Esophagus muscularis mucosa (tissue), 4 donors: Measurements from ENCODE around the gene HOXA11. TPM values are rescaled to one million over a fixed set of nuclear protein-coding genes. Genes with fewer than 3 reads are reported as not detected.

Experiments used
- DNase-seq: peaks from one replicate; pipeline ENCODE4 v3.0.0-alpha.2; 2017; ENCODE audit errors: extremely low spot score
- H3K27ac ChIP-seq, 4 donors: fragments of 200-600 bp; sonication (generic); replicated peaks in 1 of 4; 1 replicate in 3 of 4; 2 replicates in 1 of 4; pipeline ENCODE4 v1.5.1; 2016 to 2019; ENCODE audit warnings: mild to moderate bottlenecking in 1 of 4
- H3K27me3 ChIP-seq, 4 donors: fragments of 200-600 bp; sonication (generic); one replicate each; pipeline versions ENCODE4 v1.5.1 to v1.6.0; 2016 to 2019
- H3K36me3 ChIP-seq, 4 donors: fragments of 200-600 bp; sonication (generic); one replicate each; pipeline ENCODE4 v1.5.1; 2016 to 2019
- H3K4me1 ChIP-seq, 4 donors: fragments of 200-600 bp; sonication (generic); one replicate each; pipeline ENCODE4 v1.5.1; 2016 to 2019
- H3K4me3 ChIP-seq, 4 donors: fragments of 200-600 bp; sonication (generic); 1 replicate in 2 of 4; 2 replicates in 2 of 4; pipeline ENCODE4 v1.5.1; 2016 to 2019; ENCODE audit warnings: mild to moderate bottlenecking in 4 of 4, moderate library complexity in 1 of 4
- H3K9me3 ChIP-seq, 4 donors: fragments of 200-600 bp; sonication (generic); 1 replicate in 3 of 4; 2 replicates in 1 of 4; pipeline ENCODE4 v1.5.1; 2016 to 2019
- CTCF ChIP-seq, 3 experiments: fragments of 200-600 bp in 2 of 3; fragments of 450-650 bp in 1 of 3; sonication (generic) in 2 of 3; IDR thresholded peaks; one replicate each; pipeline ENCODE4 v1.5.1; 2017 to 2019; ENCODE audit warnings: antibody characterized with exemption in 3 of 3, mild to moderate bottlenecking in 2 of 3, moderate library complexity in 1 of 3
- EP300 ChIP-seq: sonication (generic); formaldehyde crosslinking; IDR thresholded peaks from one replicate; pipeline ENCODE4 v1.6.1; 2017; ENCODE audit warnings: antibody characterized with exemption
- POLR2A ChIP-seq: fragments of 450-650 bp; IDR thresholded peaks from one replicate; pipeline ENCODE4 v1.6.1; 2017; ENCODE audit warnings: antibody characterized with exemption, moderate library complexity, mild to moderate bottlenecking, low read depth
- POLR2AphosphoS5 ChIP-seq, 2 donors: sonication (generic); formaldehyde crosslinking; IDR thresholded peaks; one replicate each; pipeline ENCODE4 v1.6.1; 2017; ENCODE audit warnings: antibody characterized with exemption in 2 of 2
- WGBS: methylation state at CpG from one replicate; pipeline ENCODE4 v1.1.5; 2018; 5-methylcytosine and 5-hydroxymethylcytosine counted together
- intact Hi-C: fragments of 100-400 bp; cut with DNase I; formaldehyde crosslinking; loops from one replicate; pipeline ENCODE4 v1.15.1; 2023
- total RNA-seq, 4 donors: library from RNA; depleted of rRNA; stranded (reverse); fragments of >200 nt; gene quantifications; one replicate each; pipeline versions ENCODE4 v1.1.0 to v1.2.1, GENCODE V29; 2016

The HOXA11 gene
- total RNA-seq, 4 donors from 2014 or later, result not detected

- 27% methylated on average over 2 of the region's 2 CpGs for WGBS
- no peaks in the 10 kb centered on the region for H3K36me3 ChIP-seq
- DNase-seq, result no peak
- intact Hi-C loops, result loop anchor here (10.0 kb wide), 2 partner anchors 831 to 901 kb away; no protein-coding TSS in a partner anchor
- H3K27me3 ChIP-seq, result peaks cover 6 to 100% (median 92%) of the 10 kb centered on the region in 4 donors
- H3K4me1 ChIP-seq, result peaks cover 19 to 37% (median 34%) of the 10 kb centered on the region in 4 donors
- TF ChIP-seq POLR2A (no peak), POLR2AphosphoS5 (IDR thresholded peaks at IDR 0.05) (no peak), EP300 (no peak), CTCF (IDR thresholded peaks at IDR 0.05) (no peak)
- H3K4me3 ChIP-seq, result no peak overlapping the region
- no peaks in the 10 kb centered on the region for H3K9me3 ChIP-seq
- no peak overlapping the region for H3K27ac ChIP-seq
Observed at GRCh38 chr7:27194002-27194352, 8.9 kb upstream of the HOXA11 start.

GRCh38 chr7:27193335-27194001, 8.4 kb upstream of the HOXA11 start:
- no peak for DNase-seq
- H3K4me1 ChIP-seq, result peaks cover 20 to 37% (median 34%) of the 10 kb centered on the region in 4 donors

GRCh38 chr7:27192546-27193334, 7.7 kb upstream of the HOXA11 start:
- H3K27ac ChIP-seq, result no peak overlapping the region
- WGBS, result under 1% methylated on average over 27 of the region's 78 CpGs

More at GRCh38 chr7:27193335-27194001, 8.4 kb upstream of the HOXA11 start:
- no peaks in the 10 kb centered on the region for H3K9me3 ChIP-seq
- intact Hi-C loops, result loop anchor here (10.0 kb wide), 2 partner anchors 831 to 901 kb away; no protein-coding TSS in a partner anchor
- peaks cover under 1 to 100% (median 92%) of the 10 kb centered on the region in 4 donors for H3K27me3 ChIP-seq
- H3K36me3 ChIP-seq, result no peaks in the 10 kb centered on the region
- no peak for TF ChIP-seq POLR2A
- TF ChIP-seq EP300, result no peak
- TF ChIP-seq CTCF (IDR thresholded peaks at IDR 0.05), result no peak
- no peak for TF ChIP-seq POLR2AphosphoS5 (IDR thresholded peaks at IDR 0.05)
- peak overlapping the region in 3 of 4 donors; percentile 33 to 49 (median 40) for H3K4me3 ChIP-seq
- no peak overlapping the region for H3K27ac ChIP-seq
- 22% methylated on average over 29 of the region's 29 CpGs for WGBS

GRCh38 chr7:27191833-27192545, 7.0 kb upstream of the HOXA11 start:
- TF ChIP-seq POLR2AphosphoS5 (IDR thresholded peaks at IDR 0.05) (no peak), EP300 (no peak), POLR2A (no peak), CTCF (IDR thresholded peaks at IDR 0.05) (no peak)
- intact Hi-C loops, result loop anchor here (10.0 kb wide), 2 partner anchors 833 to 903 kb away; no protein-coding TSS in a partner anchor
- H3K4me1 ChIP-seq, result peaks cover 26 to 45% (median 39%) of the 10 kb centered on the region in 4 donors
- H3K4me3 ChIP-seq, result peak overlapping the region; percentile 31 to 49 (median 36)
- no peak for DNase-seq
- H3K27ac ChIP-seq, result no peak overlapping the region
- peaks cover 0 to 100% (median 93%) of the 10 kb centered on the region in 4 donors for H3K27me3 ChIP-seq
- no peaks in the 10 kb centered on the region for H3K36me3 ChIP-seq
- 21% methylated on average over 23 of the region's 42 CpGs for WGBS
- H3K9me3 ChIP-seq, result no peaks in the 10 kb centered on the region

More at GRCh38 chr7:27192546-27193334, 7.7 kb upstream of the HOXA11 start:
- peak overlapping the region; percentile 31 to 49 (median 36) for H3K4me3 ChIP-seq
- H3K9me3 ChIP-seq, result no peaks in the 10 kb centered on the region
- no peak for TF ChIP-seq POLR2A
- TF ChIP-seq EP300, result no peak
- intact Hi-C loops, result loop anchor here (10.0 kb wide), 2 partner anchors 832 to 902 kb away; no protein-coding TSS in a partner anchor
- H3K27me3 ChIP-seq, result peaks cover 0 to 100% (median 92%) of the 10 kb centered on the region in 4 donors
- H3K4me1 ChIP-seq, result peaks cover 26 to 40% (median 37%) of the 10 kb centered on the region in 4 donors
- no peak for DNase-seq
- H3K36me3 ChIP-seq, result no peaks in the 10 kb centered on the region
